RWPE2 (cell line): ENCODE results near the gene ZNF236.
"Not testable (repeated sequence)": the region's sequence is repeated elsewhere in the genome, so short reads cannot be mapped to it uniquely, and the experiment has no call there.

Experiments used
- ATAC-seq: fragments of 200-7000 bp; cut with Tn5 transposase; 3 replicates; pipeline ENCODE4 v1.9.1; 2021; ENCODE audit warnings: low read depth
- DNase-seq: peaks from one replicate; pipeline ENCODE4 v3.0.0-alpha.2; 2020; ENCODE audit warnings: low spot score
- H3K27ac ChIP-seq: fragments of 450-650 bp; 2 replicates; pipeline ENCODE4 v1.5.1; 2017; ENCODE audit warnings: mild to moderate bottlenecking; ENCODE audit not compliant: poor library complexity, severe bottlenecking
- H3K27me3 ChIP-seq: fragments of 250-450 bp; sonication (Bioruptor Pico); 2 replicates; pipeline ENCODE4 v1.5.1; 2021; ENCODE audit warnings: mild to moderate bottlenecking, moderate library complexity; ENCODE audit not compliant: insufficient read depth, poor library complexity, severe bottlenecking
- H3K36me3 ChIP-seq: fragments of 250-450 bp; sonication (Bioruptor Pico); 2 replicates; pipeline ENCODE4 v1.5.1; 2020; ENCODE audit warnings: low read depth, mild to moderate bottlenecking, moderate library complexity
- H3K4me1 ChIP-seq: fragments of 250-450 bp; sonication (Bioruptor Pico); 2 replicates; pipeline ENCODE4 v1.5.1; 2021; ENCODE audit warnings: mild to moderate bottlenecking, moderate library complexity; ENCODE audit not compliant: insufficient read depth, poor library complexity, severe bottlenecking
- H3K4me3 ChIP-seq: fragments of 250-450 bp; sonication (Bioruptor Pico); 2 replicates; pipeline ENCODE4 v1.5.1; 2021; ENCODE audit warnings: mild to moderate bottlenecking, moderate library complexity; ENCODE audit not compliant: severe bottlenecking
- H3K9me3 ChIP-seq: fragments of 250-450 bp; sonication (Bioruptor Pico); 2 replicates; pipeline ENCODE4 v1.5.1; 2021; ENCODE audit warnings: mild to moderate bottlenecking, moderate library complexity; ENCODE audit not compliant: severe bottlenecking
- TF ChIP-seq, protein P1 (sequence below): fragments of 450-650 bp; IDR thresholded peaks from one replicate; pipeline ENCODE4 v1.5.1; 2017; ENCODE audit warnings: mild to moderate bottlenecking, moderate library complexity; ENCODE audit not compliant: poor library complexity, severe bottlenecking

The ZNF236 gene

DNA sequence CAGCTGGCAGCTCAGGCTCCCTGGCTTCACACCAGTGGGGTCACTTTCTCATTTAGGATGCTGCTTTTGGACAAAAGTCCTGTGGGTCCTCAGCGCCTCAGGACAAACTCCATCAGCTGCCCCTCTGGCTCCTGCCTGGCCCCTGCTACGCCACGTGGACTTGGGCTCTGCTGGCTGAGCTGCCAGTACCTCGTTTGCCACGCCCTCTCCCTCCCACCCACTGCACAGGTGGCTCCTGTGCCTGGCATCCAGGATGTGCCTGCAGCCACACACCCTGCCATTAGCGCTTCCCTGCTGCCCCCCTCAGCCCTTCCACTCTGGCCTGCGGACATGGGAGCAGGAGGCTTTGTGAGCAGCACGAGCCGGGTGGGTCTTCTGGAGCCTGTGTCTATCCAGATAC lies 118.9 kb downstream of the ZNF236 start:
- Histone ChIP-seq H3K9me3 (no peaks in the 10 kb centered on the region), H3K4me3 (no peak overlapping the region), H3K36me3 (peaks cover 20% of the 10 kb centered on the region), H3K27ac (no peak overlapping the region), H3K4me1 (no peaks in the 10 kb centered on the region), H3K27me3 (no peaks in the 10 kb centered on the region)
- TF ChIP-seq, protein P1, sequence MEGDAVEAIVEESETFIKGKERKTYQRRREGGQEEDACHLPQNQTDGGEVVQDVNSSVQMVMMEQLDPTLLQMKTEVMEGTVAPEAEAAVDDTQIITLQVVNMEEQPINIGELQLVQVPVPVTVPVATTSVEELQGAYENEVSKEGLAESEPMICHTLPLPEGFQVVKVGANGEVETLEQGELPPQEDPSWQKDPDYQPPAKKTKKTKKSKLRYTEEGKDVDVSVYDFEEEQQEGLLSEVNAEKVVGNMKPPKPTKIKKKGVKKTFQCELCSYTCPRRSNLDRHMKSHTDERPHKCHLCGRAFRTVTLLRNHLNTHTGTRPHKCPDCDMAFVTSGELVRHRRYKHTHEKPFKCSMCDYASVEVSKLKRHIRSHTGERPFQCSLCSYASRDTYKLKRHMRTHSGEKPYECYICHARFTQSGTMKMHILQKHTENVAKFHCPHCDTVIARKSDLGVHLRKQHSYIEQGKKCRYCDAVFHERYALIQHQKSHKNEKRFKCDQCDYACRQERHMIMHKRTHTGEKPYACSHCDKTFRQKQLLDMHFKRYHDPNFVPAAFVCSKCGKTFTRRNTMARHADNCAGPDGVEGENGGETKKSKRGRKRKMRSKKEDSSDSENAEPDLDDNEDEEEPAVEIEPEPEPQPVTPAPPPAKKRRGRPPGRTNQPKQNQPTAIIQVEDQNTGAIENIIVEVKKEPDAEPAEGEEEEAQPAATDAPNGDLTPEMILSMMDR: no peak
- ATAC-seq (no peak), DNase-seq (no peak)

DNA sequence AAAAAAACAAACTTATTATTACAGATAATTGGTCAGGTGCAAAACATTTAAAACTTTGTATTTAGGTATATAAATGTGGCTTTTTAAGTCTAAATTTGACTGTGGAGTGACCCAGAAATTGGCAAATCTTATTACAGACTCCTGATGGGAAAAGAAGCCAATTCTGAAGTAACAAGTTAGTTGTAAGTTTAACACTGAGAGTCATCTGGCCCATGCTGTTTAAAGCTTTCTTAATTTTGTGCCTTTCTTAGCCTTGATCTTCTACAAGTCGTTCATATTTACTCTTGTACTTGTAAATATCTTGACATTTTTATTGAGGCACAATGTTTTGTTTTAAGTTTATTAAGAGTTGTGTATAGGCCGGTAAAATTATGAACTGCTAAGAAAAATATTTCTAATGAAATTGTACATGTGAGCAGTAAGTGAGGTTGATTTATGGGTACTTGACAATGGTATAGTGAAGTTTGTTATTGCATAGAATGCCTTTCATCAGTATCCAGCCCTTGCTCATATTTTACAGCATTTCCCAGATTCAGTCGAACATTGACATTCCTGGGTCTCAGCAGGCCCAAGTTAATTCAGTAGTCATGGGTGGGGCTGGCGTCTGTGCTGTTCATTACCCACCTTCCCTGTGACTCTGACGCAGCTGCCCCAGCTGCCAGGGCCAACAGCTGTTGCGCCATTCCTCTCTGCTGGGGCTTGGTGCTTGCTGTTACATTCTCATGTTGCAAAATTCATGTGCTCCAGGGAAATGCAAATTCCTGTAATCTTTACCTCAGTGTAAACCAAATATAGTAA lies 121.4 kb downstream of the ZNF236 start:
- TF ChIP-seq, protein P1: no peak
- no peak for DNase-seq

DNA sequence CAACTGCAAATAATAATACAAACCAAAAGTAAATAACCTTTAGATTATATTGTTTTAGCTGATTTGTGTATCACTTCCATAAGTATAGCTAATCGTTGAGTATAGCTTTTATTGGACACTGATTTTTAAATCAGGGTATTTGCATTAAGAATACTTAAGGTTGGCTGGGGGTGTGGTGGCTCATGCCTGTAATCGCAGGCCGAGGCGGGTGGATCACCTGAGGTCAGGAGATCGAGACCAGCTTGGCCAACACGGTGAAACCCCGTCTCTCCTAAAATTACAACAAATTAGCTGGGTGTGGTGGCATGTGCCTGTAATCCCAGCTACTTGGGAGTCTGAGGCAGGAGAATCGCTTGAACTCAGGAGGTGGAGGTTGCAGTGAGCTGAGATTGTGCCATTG lies 122.0 kb downstream of the ZNF236 start:
- H3K4me3 ChIP-seq, H3K27me3 ChIP-seq, H3K27ac ChIP-seq, ATAC-seq, H3K9me3 ChIP-seq, DNase-seq, H3K4me1 ChIP-seq: not testable (repeated sequence)
- peaks cover 23% of the 10 kb centered on the region for H3K36me3 ChIP-seq

More for the DNA sequence above, 121.4 kb downstream of the ZNF236 start:
- ATAC-seq: peak; percentile 35; the same call in 2 of the 3 replicates
- H3K9me3 ChIP-seq: no peaks in the 10 kb centered on the region
- H3K27me3 ChIP-seq: no peaks in the 10 kb centered on the region
- no peak overlapping the region for H3K4me3 ChIP-seq
- peaks cover 20% of the 10 kb centered on the region for H3K36me3 ChIP-seq
- H3K4me1 ChIP-seq: no peaks in the 10 kb centered on the region
- no peak overlapping the region for H3K27ac ChIP-seq

DNA sequence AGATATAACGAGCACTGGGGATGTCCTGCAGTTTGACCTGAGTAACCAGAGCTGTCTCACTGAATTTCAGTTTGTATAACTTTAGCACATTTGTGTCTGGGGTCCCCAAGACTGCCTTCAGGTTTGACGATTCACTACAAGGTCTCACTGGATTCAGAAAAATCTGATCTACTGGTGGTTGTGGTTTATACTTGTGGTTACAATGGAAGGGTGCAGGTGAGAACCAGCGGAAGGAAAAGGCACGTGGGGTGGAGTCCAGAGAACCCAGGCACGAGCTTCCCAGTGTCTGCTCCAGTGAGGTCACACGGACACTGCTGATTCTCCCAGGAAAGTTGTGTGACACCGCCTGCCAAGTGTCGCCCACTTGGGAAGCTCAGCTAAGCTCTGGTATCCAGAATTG lies 126.0 kb downstream of the ZNF236 start:
- ATAC-seq (no peak), DNase-seq (no peak)
- H3K4me3 ChIP-seq: no peak overlapping the region
- no peak overlapping the region for H3K27ac ChIP-seq
- TF ChIP-seq, protein P1: no peak
- H3K36me3 ChIP-seq: peaks cover 18% of the 10 kb centered on the region
- H3K27me3 ChIP-seq: no peaks in the 10 kb centered on the region
- no peaks in the 10 kb centered on the region for H3K9me3 ChIP-seq
- no peaks in the 10 kb centered on the region for H3K4me1 ChIP-seq

DNA sequence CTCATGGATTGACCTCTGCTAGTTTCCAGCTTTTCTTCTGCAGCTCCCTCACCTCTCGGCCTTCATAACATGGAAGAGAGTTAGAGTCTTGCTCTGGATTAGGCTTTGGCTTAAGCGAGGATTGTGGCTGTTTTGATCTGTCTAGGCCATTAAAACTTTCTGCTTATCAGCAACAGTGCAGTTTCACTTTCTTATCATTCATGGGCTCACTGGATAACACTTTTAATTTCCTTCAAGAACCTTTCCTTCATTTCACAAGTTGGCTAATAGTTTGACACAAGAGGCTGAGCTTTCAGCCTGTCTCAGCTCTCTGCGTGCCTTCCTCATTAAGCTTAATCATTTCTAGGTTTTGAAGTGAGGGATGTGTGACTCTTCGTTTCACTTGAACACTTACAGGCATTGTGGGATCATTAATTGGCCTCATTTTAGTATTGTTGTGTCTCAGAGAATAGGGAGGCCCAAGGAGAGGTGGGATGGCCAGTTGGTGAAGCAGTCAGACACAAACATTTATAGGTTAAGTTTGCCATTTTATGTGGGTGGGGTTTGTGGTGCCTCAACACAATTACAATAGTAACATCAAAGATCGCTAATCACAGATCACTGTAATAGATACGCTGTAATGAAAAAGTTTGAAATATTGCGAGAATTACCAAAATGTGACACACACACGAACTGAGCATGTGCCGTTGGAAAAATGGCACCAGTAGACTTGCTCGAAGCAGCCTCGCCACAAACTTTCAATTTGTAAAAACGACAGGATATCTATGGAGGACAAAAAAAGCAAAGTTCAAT lies 129.3 kb downstream of the ZNF236 start:
- ATAC-seq: no peak
- TF ChIP-seq, protein P1: no peak
- no peak for DNase-seq
- Histone ChIP-seq H3K4me1 (no peaks in the 10 kb centered on the region), H3K4me3 (no peak overlapping the region), H3K36me3 (peaks cover 23% of the 10 kb centered on the region), H3K9me3 (no peaks in the 10 kb centered on the region), H3K27ac (no peak overlapping the region), H3K27me3 (no peaks in the 10 kb centered on the region)
